ENCODE results near the gene ZFP92.
"Not testable (repeated sequence)": the region's sequence is repeated elsewhere in the genome, so short reads cannot be mapped to it uniquely, and the experiment has no call there.

The ZFP92 gene

DNA sequence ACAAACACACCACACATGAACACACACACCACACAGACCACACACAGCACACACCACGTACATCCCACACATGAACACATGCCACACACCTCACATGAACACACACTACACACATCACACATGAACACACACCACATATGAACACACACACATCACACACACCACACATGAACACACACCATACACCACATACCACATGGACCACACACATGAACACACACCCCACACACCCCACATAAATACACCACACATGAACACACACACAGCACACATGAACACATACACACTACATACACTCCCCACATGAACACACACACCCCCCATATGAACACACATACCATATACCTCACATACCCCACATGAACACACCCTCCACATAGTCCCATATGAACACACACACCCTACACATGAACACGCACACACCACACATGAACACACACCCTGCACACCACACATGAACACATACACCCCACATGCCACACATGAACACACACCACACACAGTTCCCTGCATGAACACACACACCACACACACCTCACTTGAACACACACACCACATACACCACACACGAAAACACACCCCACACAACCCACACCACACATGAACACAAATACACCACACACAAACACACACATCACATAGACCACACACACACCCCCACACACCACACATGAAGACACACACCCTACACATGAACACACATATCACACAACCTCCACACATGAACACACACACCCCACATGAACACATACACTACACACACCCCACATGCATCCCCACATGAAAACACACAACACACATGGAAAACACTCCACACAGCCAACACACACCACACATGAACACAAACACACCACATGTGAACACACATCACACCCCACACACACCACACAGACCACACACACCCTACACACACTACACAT lies 28.4 kb upstream of the ZFP92 start:
- H3K27ac ChIP-seq, result no peak overlapping the region
- H3K4me3 ChIP-seq (ENCODE audit: low read depth, low read length), result no peak overlapping the region
- no peaks in the 10 kb centered on the region for H3K36me3 ChIP-seq (replicated peaks)
- no peaks in the 10 kb centered on the region for H3K27me3 ChIP-seq (replicated peaks)
- in situ Hi-C loops (cut with HindIII; ENCODE audit: low pct_ligation_motif_present, low sequenced_read_pairs), result no loop called here
- DNase-seq, result no peak
- TF ChIP-seq, protein P1, sequence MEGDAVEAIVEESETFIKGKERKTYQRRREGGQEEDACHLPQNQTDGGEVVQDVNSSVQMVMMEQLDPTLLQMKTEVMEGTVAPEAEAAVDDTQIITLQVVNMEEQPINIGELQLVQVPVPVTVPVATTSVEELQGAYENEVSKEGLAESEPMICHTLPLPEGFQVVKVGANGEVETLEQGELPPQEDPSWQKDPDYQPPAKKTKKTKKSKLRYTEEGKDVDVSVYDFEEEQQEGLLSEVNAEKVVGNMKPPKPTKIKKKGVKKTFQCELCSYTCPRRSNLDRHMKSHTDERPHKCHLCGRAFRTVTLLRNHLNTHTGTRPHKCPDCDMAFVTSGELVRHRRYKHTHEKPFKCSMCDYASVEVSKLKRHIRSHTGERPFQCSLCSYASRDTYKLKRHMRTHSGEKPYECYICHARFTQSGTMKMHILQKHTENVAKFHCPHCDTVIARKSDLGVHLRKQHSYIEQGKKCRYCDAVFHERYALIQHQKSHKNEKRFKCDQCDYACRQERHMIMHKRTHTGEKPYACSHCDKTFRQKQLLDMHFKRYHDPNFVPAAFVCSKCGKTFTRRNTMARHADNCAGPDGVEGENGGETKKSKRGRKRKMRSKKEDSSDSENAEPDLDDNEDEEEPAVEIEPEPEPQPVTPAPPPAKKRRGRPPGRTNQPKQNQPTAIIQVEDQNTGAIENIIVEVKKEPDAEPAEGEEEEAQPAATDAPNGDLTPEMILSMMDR (IDR thresholded peaks at IDR 0.05; ENCODE audit: low read depth, low read length, missing control alignments), result no peak

DNA sequence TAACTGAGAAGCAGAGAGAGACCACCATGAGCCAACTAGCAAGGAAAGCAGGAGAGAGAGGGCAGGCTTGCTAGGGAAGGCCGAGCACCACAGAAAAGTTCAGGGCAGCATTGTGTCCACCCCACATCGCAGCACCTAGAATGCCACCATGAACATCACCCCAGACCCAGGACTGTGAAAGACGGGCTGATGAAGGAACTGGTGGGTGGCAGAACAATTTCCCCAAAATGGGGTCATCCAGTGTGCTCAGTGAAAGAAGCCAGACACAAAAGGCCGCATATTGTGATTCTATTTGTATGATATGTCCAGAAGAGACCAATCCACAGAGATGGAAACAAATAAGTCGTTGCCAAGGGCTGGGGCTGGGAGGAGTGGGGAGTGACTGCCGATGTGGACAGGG lies 26.9 kb upstream of the ZFP92 start:
- no peaks in the 10 kb centered on the region for H3K36me3 ChIP-seq (replicated peaks)
- no peak for DNase-seq
- no peak overlapping the region for H3K4me3 ChIP-seq (ENCODE audit: low read depth, low read length)
- TF ChIP-seq, protein P1 (IDR thresholded peaks at IDR 0.05; ENCODE audit: low read depth, low read length, missing control alignments), result no peak
- no peak overlapping the region for H3K27ac ChIP-seq
- H3K27me3 ChIP-seq (replicated peaks), result no peaks in the 10 kb centered on the region
- in situ Hi-C loops (cut with HindIII; ENCODE audit: low pct_ligation_motif_present, low sequenced_read_pairs), result no loop called here

DNA sequence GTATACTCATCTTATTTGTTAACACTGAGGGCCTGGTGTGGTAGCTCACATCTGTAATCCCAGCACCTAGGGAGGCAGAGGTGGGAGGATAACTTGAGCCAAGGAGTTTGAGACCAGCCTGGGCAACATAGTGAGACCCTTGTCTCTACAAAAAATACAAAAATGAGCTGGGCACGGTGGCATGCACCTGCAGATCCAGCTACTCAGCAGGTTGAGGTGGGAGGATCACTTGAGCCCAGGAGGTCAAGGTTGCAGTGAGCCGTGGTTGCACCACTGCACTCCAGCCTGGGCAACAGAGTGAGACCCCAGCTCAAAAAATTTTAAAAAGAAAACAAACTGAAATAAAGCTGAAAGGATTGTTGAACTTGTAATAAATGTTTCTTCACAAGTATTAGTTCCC lies 26.3 kb upstream of the ZFP92 start:
- DNase-seq; H3K27me3 ChIP-seq (replicated peaks); in situ Hi-C loops (cut with HindIII; ENCODE audit: low pct_ligation_motif_present, low sequenced_read_pairs); H3K36me3 ChIP-seq (replicated peaks); H3K4me3 ChIP-seq (ENCODE audit: low read depth, low read length); H3K27ac ChIP-seq: not testable (repeated sequence)

DNA sequence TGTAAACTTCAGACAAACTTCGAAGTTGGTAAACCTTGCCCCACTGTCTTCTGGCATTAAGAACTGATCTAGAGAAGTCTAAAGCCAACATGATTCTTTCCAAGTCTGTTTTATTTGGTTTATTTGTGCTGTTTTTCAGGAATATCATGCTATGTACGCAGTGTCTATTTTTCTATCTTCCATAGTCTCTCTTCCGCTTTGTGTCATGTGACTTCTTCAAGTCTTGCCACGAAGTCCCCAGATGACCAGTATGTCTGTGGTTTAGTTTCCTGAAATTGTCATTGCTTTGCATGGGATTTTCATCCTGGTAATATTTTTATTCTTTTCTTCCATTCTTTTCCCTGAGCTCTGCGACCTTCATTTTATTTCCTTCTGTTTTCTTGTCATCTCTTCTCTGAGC lies 25.2 kb upstream of the ZFP92 start:
- TF ChIP-seq, protein P1 (IDR thresholded peaks at IDR 0.05; ENCODE audit: low read depth, low read length, missing control alignments), result no peak
- in situ Hi-C loops (cut with HindIII; ENCODE audit: low pct_ligation_motif_present, low sequenced_read_pairs), result no loop called here
- no peak overlapping the region for H3K27ac ChIP-seq
- DNase-seq, result no peak
- H3K27me3 ChIP-seq (replicated peaks), result no peaks in the 10 kb centered on the region
- H3K4me3 ChIP-seq (ENCODE audit: low read depth, low read length), result no peak overlapping the region
- H3K36me3 ChIP-seq (replicated peaks), result no peaks in the 10 kb centered on the region

DNA sequence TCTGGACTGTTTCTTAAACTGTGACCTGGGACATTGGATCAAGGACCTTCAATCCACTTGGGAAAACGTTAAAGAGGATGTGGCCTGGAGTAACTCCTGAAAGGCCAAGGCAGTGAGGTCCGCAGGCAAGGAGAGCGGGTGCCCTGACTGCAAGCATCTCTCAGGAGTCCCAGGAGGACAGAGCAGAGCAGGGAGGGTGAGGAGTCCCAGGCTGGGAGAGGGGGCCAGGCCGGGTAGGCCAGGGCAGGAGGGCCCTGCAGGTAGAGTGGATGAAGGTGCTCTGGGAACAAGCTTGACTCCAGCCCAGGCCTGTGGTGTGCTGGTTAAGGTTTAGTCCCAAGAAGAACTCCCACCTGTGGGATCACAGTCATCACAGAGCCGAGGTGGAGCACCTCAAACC lies 23.9 kb upstream of the ZFP92 start:
- H3K4me3 ChIP-seq (ENCODE audit: low read depth, low read length), result no peak overlapping the region
- no peaks in the 10 kb centered on the region for H3K36me3 ChIP-seq (replicated peaks)
- TF ChIP-seq, protein P1 (IDR thresholded peaks at IDR 0.05; ENCODE audit: low read depth, low read length, missing control alignments), result no peak
- H3K27ac ChIP-seq, result no peak overlapping the region
- no peaks in the 10 kb centered on the region for H3K27me3 ChIP-seq (replicated peaks)
- DNase-seq, result no peak
- in situ Hi-C loops (cut with HindIII; ENCODE audit: low pct_ligation_motif_present, low sequenced_read_pairs), result no loop called here

DNA sequence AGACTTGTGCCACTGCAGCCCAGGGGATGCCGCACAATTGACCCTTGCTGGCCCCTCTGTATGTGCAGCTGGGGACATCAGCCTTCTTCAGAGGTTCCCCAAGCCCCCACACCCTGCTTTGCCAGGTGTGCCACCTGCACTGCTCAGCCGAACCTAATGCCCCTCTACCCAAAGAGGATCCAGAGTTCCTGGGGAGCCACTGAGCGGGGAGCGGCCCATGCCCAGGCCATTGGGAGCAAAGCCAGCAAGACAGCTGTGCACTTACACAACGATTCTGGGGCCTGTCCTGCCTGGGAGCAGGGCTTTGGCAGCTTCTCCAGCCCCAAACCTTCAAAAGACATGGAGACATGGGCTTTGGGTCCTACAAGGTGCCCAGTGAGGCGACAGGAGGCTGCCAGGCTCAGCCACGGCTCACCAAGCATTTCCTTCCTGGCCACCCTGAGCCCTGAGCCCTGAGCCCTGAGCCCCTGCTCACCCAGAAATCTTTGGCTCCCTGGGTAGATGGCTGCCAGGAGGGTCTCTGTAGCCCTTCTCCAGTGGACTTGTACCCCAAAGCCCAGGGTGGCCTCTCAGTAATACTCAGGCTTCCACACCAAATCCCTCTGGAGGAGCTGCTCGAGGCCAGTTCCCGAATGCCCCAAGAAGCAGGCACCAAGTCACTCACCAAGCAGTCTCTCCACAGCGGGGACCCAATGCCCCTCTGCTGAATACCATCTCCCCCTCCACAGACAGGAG lies 23.1 kb upstream of the ZFP92 start:
- TF ChIP-seq, protein P1 (IDR thresholded peaks at IDR 0.05; ENCODE audit: low read depth, low read length, missing control alignments), result no peak
- Histone ChIP-seq H3K27ac (no peak overlapping the region), H3K4me3 (ENCODE audit: low read depth, low read length) (no peak overlapping the region), H3K36me3 (replicated peaks) (no peaks in the 10 kb centered on the region), H3K27me3 (replicated peaks) (no peaks in the 10 kb centered on the region)
- DNase-seq, result no peak
- in situ Hi-C loops (cut with HindIII; ENCODE audit: low pct_ligation_motif_present, low sequenced_read_pairs), result no loop called here

Data from brain microvascular endothelial cell (primary cell).